ENCODE data around the gene ACVR2A.

DNA sequence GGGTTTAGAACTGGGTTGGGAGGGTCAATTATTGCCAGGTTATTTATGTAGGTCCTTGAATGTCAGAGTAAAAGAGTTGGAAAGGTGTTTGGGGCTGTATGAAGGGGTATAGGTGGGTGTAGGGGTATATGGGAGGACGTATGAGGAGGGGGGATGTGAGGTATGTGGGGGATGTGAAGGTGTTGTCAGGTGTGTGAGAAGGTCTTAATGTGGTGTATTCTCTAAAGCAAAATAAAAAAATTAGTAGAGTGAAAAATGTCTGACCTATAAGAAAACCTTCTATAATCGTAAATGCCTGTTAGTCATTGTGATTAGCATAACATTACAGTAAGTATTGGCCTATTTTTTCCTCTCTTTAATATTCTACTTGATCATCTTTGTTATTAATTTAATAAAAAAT is 25.1 kb downstream of the ACVR2A start:
- TF ChIP-seq, protein P1, sequence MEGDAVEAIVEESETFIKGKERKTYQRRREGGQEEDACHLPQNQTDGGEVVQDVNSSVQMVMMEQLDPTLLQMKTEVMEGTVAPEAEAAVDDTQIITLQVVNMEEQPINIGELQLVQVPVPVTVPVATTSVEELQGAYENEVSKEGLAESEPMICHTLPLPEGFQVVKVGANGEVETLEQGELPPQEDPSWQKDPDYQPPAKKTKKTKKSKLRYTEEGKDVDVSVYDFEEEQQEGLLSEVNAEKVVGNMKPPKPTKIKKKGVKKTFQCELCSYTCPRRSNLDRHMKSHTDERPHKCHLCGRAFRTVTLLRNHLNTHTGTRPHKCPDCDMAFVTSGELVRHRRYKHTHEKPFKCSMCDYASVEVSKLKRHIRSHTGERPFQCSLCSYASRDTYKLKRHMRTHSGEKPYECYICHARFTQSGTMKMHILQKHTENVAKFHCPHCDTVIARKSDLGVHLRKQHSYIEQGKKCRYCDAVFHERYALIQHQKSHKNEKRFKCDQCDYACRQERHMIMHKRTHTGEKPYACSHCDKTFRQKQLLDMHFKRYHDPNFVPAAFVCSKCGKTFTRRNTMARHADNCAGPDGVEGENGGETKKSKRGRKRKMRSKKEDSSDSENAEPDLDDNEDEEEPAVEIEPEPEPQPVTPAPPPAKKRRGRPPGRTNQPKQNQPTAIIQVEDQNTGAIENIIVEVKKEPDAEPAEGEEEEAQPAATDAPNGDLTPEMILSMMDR (IDR thresholded peaks at IDR 0.05 in 8 of 11, conservative IDR thresholded peaks at IDR 0.05 in 3 of 11) = no peak
- TF ChIP-seq POLR2A (IDR thresholded peaks at IDR 0.05) = no peak
- TF ChIP-seq POLR2AphosphoS5 (IDR thresholded peaks at IDR 0.05) = no peak
